HepG2 (cell line): ENCODE data around the gene ARHGEF16. TPM values are rescaled to one million over a fixed set of nuclear protein-coding genes. Genes with fewer than 3 reads are reported as not detected.

Experiments
- ATAC-seq: fragments of 200-7000 bp; cut with Tn5 transposase; 3 replicates; pipeline ENCODE4 v1.9.1; 2020; ENCODE audit warnings: mild to moderate bottlenecking, moderate library complexity
- BruUV-seq: library from RNA; stranded (reverse); fragments of 400-500 nt; replicated peaks from 2 replicates; lab custom pipeline; 2021; lab: Mats Ljungman, UMichigan
- CTCF ChIA-PET: fragments of 300-600 bp; formaldehyde crosslinking; extraction: SDS; loops from one replicate; lab custom pipeline; 2021; ENCODE audit warnings: low total read pairs, inconsistent platforms, low intra/inter-chr PET ratio; lab: Yijun Ruan, JAX
- POLR2A ChIA-PET: fragments of 350-600 bp; sonication (Branson Sonifier 250); formaldehyde crosslinking; loops from one replicate; lab custom pipeline; 2020; ENCODE audit warnings: antibody characterized with exemption, inconsistent platforms; lab: Yijun Ruan, JAX
- DNase-seq: peaks from one replicate; pipeline ENCODE4 v3.0.0-alpha.2; 2015; ENCODE audit warnings: low spot score
- FAIRE-seq: peaks from 3 replicates; lab custom pipeline; 2011; peaks lifted over from hg19 to GRCh38; lab: Jason Lieb, UNC
- H2AFZ ChIP-seq: one replicate; pipeline ENCODE4 v1.6.1; 2011; ENCODE audit warnings: low read length, inconsistent platforms
- H3K27ac ChIP-seq: fragments of 300-600 bp; 3 replicates; pipeline ENCODE4 v1.8.0; 2011; ENCODE audit warnings: mixed run types, mild to moderate bottlenecking, mixed read lengths, low read length, inconsistent platforms; ENCODE audit not compliant: insufficient read depth; ENCODE audit errors: extremely low read length
- H3K27me3 ChIP-seq, 2 experiments: fragments of 200-600 bp in 1 of 2; 2 replicates in 1 of 2; 3 replicates in 1 of 2; pipeline versions ENCODE4 v1.6.0 to v1.8.0; 2011; ENCODE audit warnings: low read length in 2 of 2, mild to moderate bottlenecking in 2 of 2, moderate library complexity in 2 of 2, inconsistent platforms in 1 of 2; ENCODE audit not compliant: insufficient read depth in 2 of 2, control insufficient read depth in 1 of 2
- H3K36me3 ChIP-seq, 2 experiments: fragments of 200-600 bp in 1 of 2; replicated peaks in 1 of 2; 2 replicates in 1 of 2; 3 replicates in 1 of 2; pipeline versions ENCODE4 v1.5.1 to v1.8.0; 2011; ENCODE audit warnings: low read length in 2 of 2, inconsistent platforms in 1 of 2; ENCODE audit not compliant: insufficient read depth in 2 of 2, control insufficient read depth in 1 of 2
- H3K4me1 ChIP-seq: 2 replicates; pipeline ENCODE4 v1.5.1; 2012; ENCODE audit warnings: low read length, inconsistent platforms; ENCODE audit not compliant: insufficient read depth
- H3K4me2 ChIP-seq: 2 replicates; pipeline ENCODE4 v1.6.0; 2011; ENCODE audit warnings: low read depth, low read length, inconsistent platforms
- H3K4me3 ChIP-seq, 3 experiments: fragments of 200-600 bp in 1 of 3; sonication (generic), shearing (Covaris generic) in 1 of 3; replicated peaks in 1 of 3; 2 replicates each; pipeline ENCODE4 v1.5.1; 2011 to 2016; ENCODE audit warnings: low read length in 3 of 3, inconsistent platforms in 2 of 3, low read depth in 2 of 3, mild to moderate bottlenecking in 2 of 3, control low read depth in 1 of 3, mixed read lengths in 1 of 3; ENCODE audit not compliant: insufficient read depth in 1 of 3
- H3K79me2 ChIP-seq: one replicate; pipeline ENCODE4 v1.6.1; 2011; ENCODE audit warnings: low read length, inconsistent platforms; ENCODE audit not compliant: insufficient read depth
- H3K9ac ChIP-seq: 2 replicates; pipeline ENCODE4 v1.6.0; 2011; ENCODE audit warnings: mild to moderate bottlenecking, low read depth, low read length, inconsistent platforms; ENCODE audit not compliant: insufficient read depth
- H3K9me3 ChIP-seq: 2 replicates; pipeline ENCODE4 v1.5.1; 2012; ENCODE audit warnings: mild to moderate bottlenecking, low read length
- H4K20me1 ChIP-seq: 2 replicates; pipeline ENCODE4 v1.6.0; 2011; ENCODE audit warnings: inconsistent platforms, mild to moderate bottlenecking, low read length, moderate library complexity; ENCODE audit not compliant: insufficient read depth
- DPF2 ChIP-seq: sonication (generic); formaldehyde crosslinking; IDR thresholded peaks from 2 replicates; pipeline ENCODE4 v1.4.0; 2020; ENCODE audit warnings: mild to moderate bottlenecking, low read depth, missing genetic modification reagents, borderline replicate concordance
- GLI4 ChIP-seq: sonication (generic); formaldehyde crosslinking; IDR thresholded peaks from 2 replicates; pipeline ENCODE4 v1.5.1; 2020; ENCODE audit warnings: missing genetic modification reagents, mild to moderate bottlenecking, moderate library complexity, borderline replicate concordance
- KMT2A ChIP-seq: sonication (generic); formaldehyde crosslinking; IDR thresholded peaks from 2 replicates; pipeline ENCODE4 v1.4.0; 2020; ENCODE audit warnings: missing genetic modification reagents
- MXD1 ChIP-seq: sonication (generic); formaldehyde crosslinking; IDR thresholded peaks from 2 replicates; pipeline ENCODE4 v1.4.0; 2020; ENCODE audit warnings: mild to moderate bottlenecking, missing genetic modification reagents
- MYPOP ChIP-seq: sonication (generic); formaldehyde crosslinking; IDR thresholded peaks from 2 replicates; pipeline ENCODE4 v1.8.1; 2023; ENCODE audit warnings: mild to moderate bottlenecking, moderate library complexity, missing genetic modification reagents
- NCOR1 ChIP-seq: fragments of 200-600 bp; sonication (generic); IDR thresholded peaks from 2 replicates; pipeline ENCODE4 v1.7.0; 2017; ENCODE audit warnings: antibody characterized with exemption, low read length, borderline replicate concordance
- NFKBIZ ChIP-seq: IDR thresholded peaks from 2 replicates; pipeline ENCODE4 v1.6.1; 2018; ENCODE audit warnings: missing genetic modification reagents, missing compliant biosample characterization
- NFRKB ChIP-seq: fragments of 450-650 bp; IDR thresholded peaks from 2 replicates; pipeline ENCODE4 v1.6.1; 2017
- PHF20 ChIP-seq: sonication (generic); formaldehyde crosslinking; IDR thresholded peaks from 2 replicates; pipeline ENCODE4 v1.5.0; 2020; ENCODE audit warnings: mild to moderate bottlenecking, missing genetic modification reagents
- POLR2AphosphoS5 ChIP-seq: IDR thresholded peaks from 2 replicates; pipeline ENCODE4 v1.6.1; 2012; ENCODE audit warnings: low read depth, low read length
- SP5 ChIP-seq: IDR thresholded peaks from 2 replicates; pipeline ENCODE4 v1.6.1; 2016; ENCODE audit warnings: low read depth, borderline replicate concordance
- SSRP1 ChIP-seq: IDR thresholded peaks from 2 replicates; pipeline ENCODE4 v1.6.1; 2016; ENCODE audit warnings: control low read depth
- TOE1 ChIP-seq: sonication (generic); formaldehyde crosslinking; IDR thresholded peaks from 2 replicates; pipeline ENCODE4 v1.4.0; 2020; ENCODE audit warnings: mild to moderate bottlenecking, missing genetic modification reagents
- ZBTB1 ChIP-seq: sonication (generic); formaldehyde crosslinking; IDR thresholded peaks from 2 replicates; pipeline ENCODE4 v1.4.0; 2020; ENCODE audit warnings: missing genetic modification reagents, borderline replicate concordance
- ZNF496 ChIP-seq: sonication (generic); formaldehyde crosslinking; IDR thresholded peaks from 2 replicates; pipeline ENCODE4 v1.8.1; 2023; ENCODE audit warnings: mild to moderate bottlenecking, moderate library complexity, missing genetic modification reagents; ENCODE audit not compliant: insufficient replicate concordance
- ZNF616 ChIP-seq: sonication (generic); formaldehyde crosslinking; IDR thresholded peaks from 2 replicates; pipeline ENCODE4 v1.5.0; 2020; ENCODE audit warnings: low read depth, mild to moderate bottlenecking, missing genetic modification reagents
- ZSCAN30 ChIP-seq: sonication (generic); formaldehyde crosslinking; IDR thresholded peaks from 2 replicates; pipeline ENCODE4 v1.5.0; 2020; ENCODE audit warnings: mild to moderate bottlenecking, missing genetic modification reagents
- WGBS: methylation state at CpG from one replicate; pipeline ENCODE4 v1.1.6; 2017; ENCODE audit warnings: low lambda C conversion rate; 5-methylcytosine and 5-hydroxymethylcytosine counted together
- in situ Hi-C: cut with HindIII; loops from 2 replicates; pipeline ENCODE4 v1.10.0; 2017; ENCODE audit warnings: low pct_unique_long_range_greater_than_20kb; ENCODE audit not compliant: extremely low pct_ligation_motif_present
- intact Hi-C: fragments of 100-400 bp; cut with micrococcal nuclease; formaldehyde crosslinking; loops from one replicate; pipeline ENCODE4 v1.10.0; 2022; ENCODE audit not compliant: unreplicated experiment
- polyA plus RNA-seq, 8 experiments: library from polyadenylated mRNA; depleted of rRNA in 3 of 8; stranded (reverse) in 7 of 8; unstranded in 1 of 8; fragments of >200 nt; fragmentation: Illumina TruSeq in 4 of 8; extraction: Trizol in 4 of 8; gene quantifications; 2 replicates each; pipeline versions ENCODE4 v1.2.1 to v1.2.3, GENCODE V29; 2011 to 2016; ENCODE audit warnings: low read depth in 4 of 8, missing spikeins in 1 of 8, mixed read lengths in 1 of 8; ENCODE audit not compliant: insufficient read depth in 1 of 8
- total RNA-seq, 5 experiments: library from RNA; depleted of rRNA; stranded (reverse); fragments of >200 nt; fragmentation: Illumina TruSeq; extraction: Trizol; gene quantifications; 2 replicates each; pipeline ENCODE4 v1.2.3, GENCODE V29; 2016; ENCODE audit warnings: low read depth in 1 of 5
- TF ChIP-seq, protein P1 (sequence below): sonication (generic); formaldehyde crosslinking; IDR thresholded peaks from 2 replicates; pipeline ENCODE4 v1.4.0; 2020; ENCODE audit warnings: missing genetic modification reagents
- TF ChIP-seq, protein P2 (sequence below): sonication (generic); formaldehyde crosslinking; IDR thresholded peaks from 2 replicates; pipeline ENCODE4 v1.8.1; 2022; ENCODE audit warnings: mild to moderate bottlenecking, missing genetic modification reagents
- TF ChIP-seq, protein P3 (sequence below): sonication (generic); formaldehyde crosslinking; IDR thresholded peaks from 2 replicates; pipeline ENCODE4 v1.5.1; 2020; ENCODE audit warnings: mild to moderate bottlenecking, moderate library complexity, missing genetic modification reagents

Gene ARHGEF16
- total and polyA plus RNA-seq, 2 of the 13 experiments (the other 11 are each of a cell fraction or from before 2014, with no cell fraction given): 20.3 to 39.9 TPM

GRCh38 chr1:3435666-3436065 is 18.8 kb upstream of the ARHGEF16 start:
- no peaks in the 10 kb centered on the region for H3K9me3 ChIP-seq
- POLR2A ChIA-PET: no interaction called here
- peaks cover 8 to 38% of the 10 kb centered on the region in 2 experiments; a peak in 4 of 5 replicates for H3K27me3 ChIP-seq
- ATAC-seq: no peak
- no peak overlapping the region for H2AFZ ChIP-seq
- no peaks in the 10 kb centered on the region for H3K79me2 ChIP-seq
- peaks cover 16% of the 10 kb centered on the region for H3K4me1 ChIP-seq
- H3K4me2 ChIP-seq: no peak overlapping the region
- in situ Hi-C loops (no loop called here), intact Hi-C loops (no loop called here)
- no peak for DNase-seq
- no TSS peak for BruUV-seq
- no peak for FAIRE-seq
- TF ChIP-seq, protein P1, sequence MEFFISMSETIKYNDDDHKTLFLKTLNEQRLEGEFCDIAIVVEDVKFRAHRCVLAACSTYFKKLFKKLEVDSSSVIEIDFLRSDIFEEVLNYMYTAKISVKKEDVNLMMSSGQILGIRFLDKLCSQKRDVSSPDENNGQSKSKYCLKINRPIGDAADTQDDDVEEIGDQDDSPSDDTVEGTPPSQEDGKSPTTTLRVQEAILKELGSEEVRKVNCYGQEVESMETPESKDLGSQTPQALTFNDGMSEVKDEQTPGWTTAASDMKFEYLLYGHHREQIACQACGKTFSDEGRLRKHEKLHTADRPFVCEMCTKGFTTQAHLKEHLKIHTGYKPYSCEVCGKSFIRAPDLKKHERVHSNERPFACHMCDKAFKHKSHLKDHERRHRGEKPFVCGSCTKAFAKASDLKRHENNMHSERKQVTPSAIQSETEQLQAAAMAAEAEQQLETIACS (CRISPR knock-in tag): no peak
- no peak for TF ChIP-seq PHF20 (CRISPR knock-in tag)
- no peak for TF ChIP-seq NFKBIZ (CRISPR knock-in tag)
- TF ChIP-seq ZNF496 (CRISPR knock-in tag): no peak
- no peak for TF ChIP-seq ZBTB1
- TF ChIP-seq ZSCAN30 (CRISPR knock-in tag): no peak
- TF ChIP-seq, protein P2, sequence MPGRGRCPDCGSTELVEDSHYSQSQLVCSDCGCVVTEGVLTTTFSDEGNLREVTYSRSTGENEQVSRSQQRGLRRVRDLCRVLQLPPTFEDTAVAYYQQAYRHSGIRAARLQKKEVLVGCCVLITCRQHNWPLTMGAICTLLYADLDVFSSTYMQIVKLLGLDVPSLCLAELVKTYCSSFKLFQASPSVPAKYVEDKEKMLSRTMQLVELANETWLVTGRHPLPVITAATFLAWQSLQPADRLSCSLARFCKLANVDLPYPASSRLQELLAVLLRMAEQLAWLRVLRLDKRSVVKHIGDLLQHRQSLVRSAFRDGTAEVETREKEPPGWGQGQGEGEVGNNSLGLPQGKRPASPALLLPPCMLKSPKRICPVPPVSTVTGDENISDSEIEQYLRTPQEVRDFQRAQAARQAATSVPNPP (CRISPR knock-in tag): no peak
- TF ChIP-seq GLI4: no peak
- no peak for TF ChIP-seq TOE1 (CRISPR knock-in tag)
- no peak for TF ChIP-seq SP5 (CRISPR knock-in tag)
- no peak for TF ChIP-seq SSRP1 (CRISPR knock-in tag)
- no peak for TF ChIP-seq KMT2A (CRISPR knock-in tag)
- no peak for TF ChIP-seq ZNF616 (CRISPR knock-in tag)
- no peak for TF ChIP-seq DPF2 (CRISPR knock-in tag)
- no peak for TF ChIP-seq MXD1 (CRISPR knock-in tag)
- no peak for TF ChIP-seq NCOR1
- no peak for TF ChIP-seq POLR2AphosphoS5
- no peak for TF ChIP-seq NFRKB
- no peak for TF ChIP-seq MYPOP (CRISPR knock-in tag)
- TF ChIP-seq, protein P3, sequence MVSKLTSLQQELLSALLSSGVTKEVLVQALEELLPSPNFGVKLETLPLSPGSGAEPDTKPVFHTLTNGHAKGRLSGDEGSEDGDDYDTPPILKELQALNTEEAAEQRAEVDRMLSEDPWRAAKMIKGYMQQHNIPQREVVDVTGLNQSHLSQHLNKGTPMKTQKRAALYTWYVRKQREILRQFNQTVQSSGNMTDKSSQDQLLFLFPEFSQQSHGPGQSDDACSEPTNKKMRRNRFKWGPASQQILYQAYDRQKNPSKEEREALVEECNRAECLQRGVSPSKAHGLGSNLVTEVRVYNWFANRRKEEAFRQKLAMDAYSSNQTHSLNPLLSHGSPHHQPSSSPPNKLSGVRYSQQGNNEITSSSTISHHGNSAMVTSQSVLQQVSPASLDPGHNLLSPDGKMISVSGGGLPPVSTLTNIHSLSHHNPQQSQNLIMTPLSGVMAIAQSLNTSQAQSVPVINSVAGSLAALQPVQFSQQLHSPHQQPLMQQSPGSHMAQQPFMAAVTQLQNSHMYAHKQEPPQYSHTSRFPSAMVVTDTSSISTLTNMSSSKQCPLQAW (CRISPR knock-in tag): no peak
- TF ChIP-seq, all 625 proteins: peak for 0
- CTCF ChIA-PET: no interaction called here
- H3K4me3 ChIP-seq: no peak overlapping the region
- no peaks in the 10 kb centered on the region for H4K20me1 ChIP-seq
- no peaks in the 10 kb centered on the region for H3K36me3 ChIP-seq
- H3K27ac ChIP-seq: no peak overlapping the region
- WGBS: 51% methylated on average over 6 of the region's 21 CpGs
- no peak overlapping the region for H3K9ac ChIP-seq
